Activated T-cell treated with anti-CD3 and anti-CD28 coated beads, Interleukin-2, amount 50 U/mL, for 72 hours (primary cell): ENCODE data around the gene MRPL52. TPM values are rescaled to one million over a fixed set of nuclear protein-coding genes. Genes with fewer than 3 reads are reported as not detected.
"Not testable (repeated sequence)": the region's sequence is repeated elsewhere in the genome, so short reads cannot be mapped to it uniquely, and the experiment has no call there.

ENCODE experiments used
- ATAC-seq, 2 donors: fragments of 150-1000 bp; cut with Tn5 transposase; replicated peaks in 1 of 2; 2 replicates each; pipeline ENCODE4 v1.10.0; 2021; ENCODE audit warnings: moderate library complexity in 2 of 2, mild to moderate bottlenecking in 1 of 2
- DNase-seq, 2 donors: peaks; one replicate each; pipeline ENCODE4 v3.0.0; 2021 to 2022; ENCODE audit warnings: mixed read lengths in 1 of 2
- H3K27ac Mint-ChIP-seq: one replicate; pipeline ENCODE4 v1.8.0; 2022; ENCODE audit warnings: mild to moderate bottlenecking, moderate library complexity, mixed read lengths
- H3K27me3 Mint-ChIP-seq: one replicate; pipeline ENCODE4 v1.8.0; 2022; ENCODE audit warnings: low read depth, mixed read lengths
- H3K36me3 Mint-ChIP-seq, 2 donors: one replicate each; pipeline ENCODE4 v1.8.0; 2022; ENCODE audit warnings: mixed read lengths in 2 of 2, mild to moderate bottlenecking in 1 of 2; ENCODE audit not compliant: insufficient read depth in 2 of 2
- H3K4me1 Mint-ChIP-seq: one replicate; pipeline ENCODE4 v1.8.0; 2022; ENCODE audit warnings: low read depth, mixed read lengths
- H3K4me3 Mint-ChIP-seq, 2 donors: one replicate each; pipeline ENCODE4 v1.8.0; 2022; ENCODE audit warnings: mild to moderate bottlenecking in 2 of 2, mixed read lengths in 2 of 2, moderate library complexity in 2 of 2
- H3K9me3 Mint-ChIP-seq, 2 donors: one replicate each; pipeline ENCODE4 v1.8.0; 2022; ENCODE audit warnings: mixed read lengths in 2 of 2
- total RNA-seq, 2 donors: library from RNA; stranded (reverse); gene quantifications; one replicate each; pipeline ENCODE4 v1.2.3, GENCODE V29; 2022

Gene MRPL52
- total RNA-seq: 10 to 100 TPM; 76.9 to 80.4 TPM

DNA sequence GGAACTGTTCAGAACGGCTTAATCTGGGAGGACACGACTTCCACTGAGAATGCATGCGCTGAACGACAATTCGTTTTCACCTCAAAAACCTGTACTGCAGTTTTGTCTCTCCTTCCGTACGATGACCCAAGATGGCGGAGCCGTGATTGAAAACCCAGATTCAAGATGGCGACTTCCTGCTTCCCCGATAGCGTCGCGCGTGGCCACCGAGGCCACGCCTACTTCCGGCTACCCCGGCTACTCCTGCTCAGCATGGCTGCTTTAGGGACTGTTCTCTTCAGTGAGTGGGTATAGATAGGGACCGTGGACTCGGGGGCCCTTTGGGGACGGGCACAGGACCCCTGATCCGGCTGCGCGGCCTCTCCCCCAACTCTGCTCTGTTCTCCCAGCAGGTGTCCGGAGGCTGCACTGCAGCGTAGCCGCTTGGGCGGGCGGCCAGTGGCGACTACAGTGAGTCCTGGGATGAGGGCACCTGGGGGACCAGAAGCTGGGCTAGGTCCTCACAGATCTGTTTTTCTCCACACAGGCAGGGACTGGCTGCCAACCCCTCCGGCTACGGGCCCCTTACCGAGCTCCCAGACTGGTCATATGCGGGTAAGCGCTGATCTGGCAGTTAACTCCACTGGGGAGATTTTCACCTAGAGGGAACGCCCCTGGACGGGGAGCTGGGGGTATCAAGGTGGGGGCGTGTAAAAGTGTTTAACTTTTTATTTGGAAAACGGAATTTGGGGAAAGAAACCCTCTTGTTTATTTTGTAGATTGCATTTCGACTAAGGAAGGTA, at the start of gene MRPL52:
Gene MRPL52 (plus strand): TSS at position 227 of the 782 bp plus-strand sequence. CDS start 26 bp downstream, at position 253.
- ATAC-seq (peak; percentile 95 to 96), DNase-seq (peak; percentile 85 to 89)
- H3K9me3 Mint-ChIP-seq: no peaks in the 10 kb centered on the region
- peak within 1 kb of the TSS; percentile 93 to 98 for H3K4me3 Mint-ChIP-seq
- H3K27me3 Mint-ChIP-seq: no peaks in the 10 kb centered on the region
- H3K27ac Mint-ChIP-seq: peak within 1 kb of the TSS; percentile 96
- H3K36me3 Mint-ChIP-seq: peaks cover 4 to 12% of the 10 kb centered on the region in 2 donors
- H3K4me1 Mint-ChIP-seq: peaks cover 27% of the 10 kb centered on the region

DNA sequence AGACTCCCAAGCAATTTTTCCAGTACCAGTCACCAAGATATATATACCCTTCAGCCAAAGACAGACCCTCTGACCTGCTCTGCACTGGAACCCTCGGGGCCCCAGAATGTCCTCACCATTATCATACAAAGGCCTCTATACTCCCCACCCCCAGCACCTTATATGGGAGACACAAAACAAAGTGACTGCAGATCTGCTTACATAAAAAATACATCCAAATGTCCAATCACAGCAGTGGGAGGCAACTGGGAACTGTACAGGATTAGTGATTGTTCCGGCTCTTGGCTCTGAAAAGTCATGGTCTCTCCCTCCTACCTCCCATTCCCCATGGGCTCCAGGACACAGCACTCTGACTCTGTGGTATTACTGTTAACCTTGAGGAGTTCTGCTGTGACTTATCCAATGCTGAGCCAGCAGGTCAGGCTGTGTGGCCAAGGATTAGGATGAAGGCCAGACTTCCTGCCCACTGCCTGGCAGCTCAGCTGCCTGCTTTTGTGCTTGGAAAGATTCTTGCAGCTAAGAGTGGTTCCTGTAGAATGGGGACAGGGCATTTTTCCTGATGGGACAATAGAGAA, 49.5 kb upstream of the MRPL52 start:
- Mint-ChIP-seq H3K9me3 (no peaks in the 10 kb centered on the region), H3K4me1 (no peaks in the 10 kb centered on the region), H3K27ac (no peak overlapping the region), H3K36me3 (peaks cover 0 to 3% of the 10 kb centered on the region in 2 donors), H3K27me3 (no peaks in the 10 kb centered on the region), H3K4me3 (no peak overlapping the region)
- ATAC-seq: no peak
- no peak for DNase-seq

- ATAC-seq: no peak
- Mint-ChIP-seq H3K27ac (no peak overlapping the region), H3K9me3 (no peaks in the 10 kb centered on the region), H3K4me1 (no peaks in the 10 kb centered on the region), H3K27me3 (no peaks in the 10 kb centered on the region), H3K4me3 (no peak overlapping the region), H3K36me3 (no peaks in the 10 kb centered on the region)
- no peak for DNase-seq
These were observed 48.8 kb upstream of the MRPL52 start for GRCh38 chr14:22780941-22781300.

DNA sequence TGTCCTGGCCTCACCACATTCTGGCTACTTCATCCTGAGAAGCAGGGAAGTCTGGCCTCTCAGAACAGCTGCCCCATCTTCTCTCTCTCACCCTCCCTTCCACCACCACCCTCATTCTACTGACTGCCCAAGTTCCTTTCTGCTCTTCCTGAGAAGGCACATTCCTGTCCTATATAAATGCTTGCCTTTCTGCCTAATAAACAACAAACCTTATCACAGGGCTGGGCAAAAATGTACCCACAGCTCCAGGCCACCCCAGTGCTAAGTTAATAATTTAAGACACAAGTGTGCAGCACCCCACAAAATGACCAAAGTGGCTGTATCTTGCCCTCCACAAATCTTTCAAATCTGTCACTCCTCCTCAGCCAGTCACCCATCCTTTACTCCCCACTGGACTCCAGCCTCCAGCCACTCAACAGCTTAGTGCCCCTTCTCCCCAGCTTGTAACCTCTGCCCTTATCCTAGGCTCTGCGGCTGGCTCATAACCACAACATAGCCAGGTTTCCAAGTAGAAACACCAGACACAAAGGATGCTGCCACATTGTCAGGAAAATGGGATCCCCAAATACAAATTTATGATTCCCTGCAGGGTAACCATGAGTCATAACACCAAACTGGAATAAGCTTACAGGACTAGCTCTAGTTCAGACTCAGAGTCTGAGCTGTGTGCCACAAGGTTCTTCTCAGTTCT, 48.2 kb upstream of the MRPL52 start:
- H3K27ac Mint-ChIP-seq: no peak overlapping the region

GRCh38 chr14:22786685-22787084, 43.0 kb upstream of the MRPL52 start:
- ATAC-seq (no peak), DNase-seq (no peak)
- H3K27me3 Mint-ChIP-seq: no peaks in the 10 kb centered on the region
- H3K4me1 Mint-ChIP-seq: peaks cover 11% of the 10 kb centered on the region
- H3K27ac Mint-ChIP-seq: no peak overlapping the region
- no peaks in the 10 kb centered on the region for H3K9me3 Mint-ChIP-seq
- no peaks in the 10 kb centered on the region for H3K36me3 Mint-ChIP-seq
- no peak overlapping the region for H3K4me3 Mint-ChIP-seq

More for the DNA sequence above, 48.2 kb upstream of the MRPL52 start:
- Mint-ChIP-seq H3K36me3 (no peaks in the 10 kb centered on the region), H3K4me3 (no peak overlapping the region), H3K27me3 (no peaks in the 10 kb centered on the region), H3K4me1 (no peaks in the 10 kb centered on the region), H3K9me3 (no peaks in the 10 kb centered on the region)
- peak in 1 of 2 donors; percentile 7 for ATAC-seq
- no peak for DNase-seq

- H3K4me3 Mint-ChIP-seq: no peak overlapping the region
- H3K9me3 Mint-ChIP-seq: no peaks in the 10 kb centered on the region
- peaks cover 5% of the 10 kb centered on the region for H3K27me3 Mint-ChIP-seq
- no peaks in the 10 kb centered on the region for H3K36me3 Mint-ChIP-seq
- no peak for DNase-seq
- peaks cover 11% of the 10 kb centered on the region for H3K4me1 Mint-ChIP-seq
- H3K27ac Mint-ChIP-seq: no peak overlapping the region
- ATAC-seq: no peak
These were observed 38.4 kb upstream of the MRPL52 start for GRCh38 chr14:22791301-22791700.

- DNase-seq (no peak), ATAC-seq (no peak)
- Mint-ChIP-seq H3K27ac (no peak overlapping the region), H3K4me1 (peaks cover 11% of the 10 kb centered on the region), H3K9me3 (no peaks in the 10 kb centered on the region), H3K4me3 (no peak overlapping the region), H3K27me3 (peaks cover 11% of the 10 kb centered on the region), H3K36me3 (no peaks in the 10 kb centered on the region)
These were observed 37.5 kb upstream of the MRPL52 start for GRCh38 chr14:22792158-22792557.

DNA sequence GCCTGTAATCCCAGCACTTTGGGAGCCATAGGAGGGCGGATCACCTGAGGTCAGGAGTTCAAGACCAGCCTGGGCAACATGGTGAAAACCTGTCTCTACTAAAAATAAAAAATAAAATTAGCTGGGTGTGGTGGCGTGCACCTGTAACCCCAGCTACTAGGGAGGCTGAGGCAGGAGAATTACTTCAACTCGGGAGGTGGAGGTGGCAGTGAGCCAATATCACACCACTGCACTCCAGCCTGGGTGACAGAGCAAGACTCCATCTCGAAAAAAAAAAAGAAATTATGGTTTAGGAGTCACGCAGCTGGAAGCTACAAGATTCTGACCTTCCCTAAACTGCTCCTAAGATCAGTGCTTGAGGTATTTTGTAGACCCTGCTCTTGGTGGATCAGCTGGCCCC, 36.1 kb upstream of the MRPL52 start:
- Mint-ChIP-seq H3K27me3 (peaks cover 13% of the 10 kb centered on the region), H3K4me1 (peaks cover 11% of the 10 kb centered on the region)
- not testable (repeated sequence) for DNase-seq, ATAC-seq, H3K9me3 Mint-ChIP-seq, H3K4me3 Mint-ChIP-seq, H3K27ac Mint-ChIP-seq, H3K36me3 Mint-ChIP-seq

GRCh38 chr14:22793976-22794375, 35.7 kb upstream of the MRPL52 start:
- Mint-ChIP-seq H3K27ac (no peak overlapping the region), H3K36me3 (no peaks in the 10 kb centered on the region)
- no peak for DNase-seq

GRCh38 chr14:22794551-22794951, 35.1 kb upstream of the MRPL52 start:
- peaks cover 10% of the 10 kb centered on the region for H3K4me1 Mint-ChIP-seq
- no peak for ATAC-seq
- DNase-seq: no peak
- peaks cover 18% of the 10 kb centered on the region for H3K27me3 Mint-ChIP-seq
- no peak overlapping the region for H3K27ac Mint-ChIP-seq
- H3K9me3 Mint-ChIP-seq: no peaks in the 10 kb centered on the region
- H3K4me3 Mint-ChIP-seq: no peak overlapping the region
- H3K36me3 Mint-ChIP-seq: no peaks in the 10 kb centered on the region

More at GRCh38 chr14:22793976-22794375, 35.7 kb upstream of the MRPL52 start:
- Mint-ChIP-seq H3K4me3 (no peak overlapping the region), H3K9me3 (no peaks in the 10 kb centered on the region), H3K4me1 (peaks cover 11% of the 10 kb centered on the region), H3K27me3 (peaks cover 17% of the 10 kb centered on the region)
- no peak for ATAC-seq

- H3K4me1 Mint-ChIP-seq: no peaks in the 10 kb centered on the region
- H3K27ac Mint-ChIP-seq: no peak overlapping the region
- DNase-seq (no peak), ATAC-seq (no peak)
- H3K9me3 Mint-ChIP-seq: no peaks in the 10 kb centered on the region
- no peaks in the 10 kb centered on the region for H3K36me3 Mint-ChIP-seq
- H3K4me3 Mint-ChIP-seq: no peak overlapping the region
- H3K27me3 Mint-ChIP-seq: peaks cover 30% of the 10 kb centered on the region
These were observed 33.5 kb upstream of the MRPL52 start for GRCh38 chr14:22796087-22796707.

- Mint-ChIP-seq H3K27me3 (peaks cover 39% of the 10 kb centered on the region), H3K36me3 (no peaks in the 10 kb centered on the region), H3K9me3 (no peaks in the 10 kb centered on the region), H3K4me1 (no peaks in the 10 kb centered on the region), H3K27ac (no peak overlapping the region), H3K4me3 (no peak overlapping the region)
- DNase-seq (no peak), ATAC-seq (no peak)
These were observed 32.4 kb upstream of the MRPL52 start for GRCh38 chr14:22797017-22797917.
